ENCODE data around the gene HEBP2. TPM values are rescaled to one million over a fixed set of nuclear protein-coding genes. Genes with fewer than 3 reads are reported as not detected.
A peak's percentile ranks its signal among the peaks of the same experiment; 100 is the strongest.

The HEBP2 gene
- total and polyA plus RNA-seq, 3 experiments from 2014 or later, result 27.2 to 42.0 (median 27.5) TPM

DNA sequence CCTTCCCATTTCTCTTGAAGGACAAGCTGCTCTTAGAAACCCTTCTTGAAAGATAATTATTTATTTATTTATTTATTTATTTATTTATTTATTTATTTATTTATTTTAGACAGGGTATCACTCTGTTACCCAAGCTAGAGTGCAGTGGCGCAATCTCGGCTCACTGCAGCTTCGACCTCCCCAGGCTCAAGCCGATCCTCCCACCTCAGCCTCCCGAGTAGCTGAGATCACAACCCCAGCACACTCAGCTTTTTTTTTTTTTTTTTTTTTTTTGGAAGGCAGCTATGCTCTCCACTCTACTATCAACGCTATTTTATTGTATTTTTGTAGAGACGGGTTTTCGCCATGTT is 1.2 kb upstream of the HEBP2 start:
- Mint-ChIP-seq H3K4me1 (peaks cover 14 to 26% (median 20%) of the 10 kb centered on the region in 3 donors), H3K9me3 (no peaks in the 10 kb centered on the region), H3K27ac (peak overlapping the region in 3 of 8 donors; percentile 24 to 54 (median 47)), H3K4me3 (peak overlapping the region; percentile 81 to 88 (median 85)), H3K36me3 (peaks cover 0 to 26% (median 3%) of the 10 kb centered on the region in 3 donors), H3K27me3 (no peaks in the 10 kb centered on the region)
- peaks cover 7% of the 10 kb centered on the region for H3K36me3 ChIP-seq (ENCODE audit: insufficient read depth, low read length)
- H3K4me3 ChIP-seq (ENCODE audit: low read length), result peak overlapping the region; percentile 94
- H3K27ac ChIP-seq (ENCODE audit: low read depth, low read length), result peak overlapping the region; percentile 75
- H3K9me3 ChIP-seq (ENCODE audit: low read length), result no peaks in the 10 kb centered on the region
- ChIA-PET POLR2A (interaction anchor here (0.5 kb wide), 1 partner anchor 14 kb away, joined by 3 read pairs; no protein-coding TSS in a partner anchor), CTCF (interaction anchor here (0.7 to 1.9 kb wide), 6 partner anchors 11 to 287 kb away, joined by 3 to 6 read pairs (median 4); no protein-coding TSS in a partner anchor)
- no peak for DNase-seq
- peaks cover 15% of the 10 kb centered on the region for H3K4me1 ChIP-seq (ENCODE audit: insufficient read depth, low read length)
- no peaks in the 10 kb centered on the region for H3K27me3 ChIP-seq (ENCODE audit: insufficient read depth, low read length, poor library complexity, severe bottlenecking)

DNA sequence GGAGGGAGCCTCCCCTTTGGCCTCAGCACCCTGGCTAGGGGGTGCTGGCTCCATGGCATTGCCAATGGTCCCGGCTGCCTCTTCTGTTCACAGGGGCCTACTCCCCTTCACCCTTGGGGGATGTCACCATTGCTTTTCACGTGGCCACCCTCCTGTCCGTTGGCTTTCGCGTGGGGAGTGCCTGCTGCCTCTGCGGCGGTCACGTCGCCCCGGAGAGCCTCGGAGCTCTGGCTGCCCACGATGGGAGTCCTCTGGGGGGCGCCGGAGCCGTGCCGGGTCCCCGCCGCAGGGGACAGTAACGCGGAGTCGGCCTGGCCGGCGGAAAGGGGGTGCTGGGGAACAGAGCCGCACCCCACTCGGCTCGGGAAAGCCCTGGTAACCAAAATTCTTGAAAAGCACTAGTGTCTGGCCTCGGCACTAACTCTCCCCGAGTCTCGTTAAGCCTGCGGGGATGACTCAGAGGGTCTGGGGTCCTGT is 661 bp upstream of the HEBP2 start:
- Histone ChIP-seq H3K4me1 (ENCODE audit: insufficient read depth, low read length) (peaks cover 15% of the 10 kb centered on the region), H3K27ac (ENCODE audit: low read depth, low read length) (peak overlapping the region; percentile 75), H3K27me3 (ENCODE audit: insufficient read depth, low read length, poor library complexity, severe bottlenecking) (no peaks in the 10 kb centered on the region), H3K36me3 (ENCODE audit: insufficient read depth, low read length) (peaks cover 12% of the 10 kb centered on the region), H3K4me3 (ENCODE audit: low read length) (peak overlapping the region; percentile 94), H3K9me3 (ENCODE audit: low read length) (no peaks in the 10 kb centered on the region)
- ChIA-PET CTCF (interaction anchor here (0.7 to 2.1 kb wide), 9 partner anchors 11 to 295 kb away, joined by 3 to 7 read pairs (median 5); no protein-coding TSS in a partner anchor), POLR2A (interaction anchor here (0.6 kb wide), 1 partner anchor 1229 kb away, joined by 5 read pairs; no protein-coding TSS in a partner anchor)
- Mint-ChIP-seq H3K27me3 (no peaks in the 10 kb centered on the region), H3K36me3 (peaks cover 0 to 32% (median 4%) of the 10 kb centered on the region in 3 donors), H3K9me3 (no peaks in the 10 kb centered on the region), H3K4me1 (peaks cover 14 to 28% (median 23%) of the 10 kb centered on the region in 3 donors), H3K27ac (peak overlapping the region; percentile 20 to 84 (median 68)), H3K4me3 (peak overlapping the region; percentile 81 to 88 (median 85))
- DNase-seq, result peak in 3 of 5 donors; percentile 8 to 58 (median 24)

DNA sequence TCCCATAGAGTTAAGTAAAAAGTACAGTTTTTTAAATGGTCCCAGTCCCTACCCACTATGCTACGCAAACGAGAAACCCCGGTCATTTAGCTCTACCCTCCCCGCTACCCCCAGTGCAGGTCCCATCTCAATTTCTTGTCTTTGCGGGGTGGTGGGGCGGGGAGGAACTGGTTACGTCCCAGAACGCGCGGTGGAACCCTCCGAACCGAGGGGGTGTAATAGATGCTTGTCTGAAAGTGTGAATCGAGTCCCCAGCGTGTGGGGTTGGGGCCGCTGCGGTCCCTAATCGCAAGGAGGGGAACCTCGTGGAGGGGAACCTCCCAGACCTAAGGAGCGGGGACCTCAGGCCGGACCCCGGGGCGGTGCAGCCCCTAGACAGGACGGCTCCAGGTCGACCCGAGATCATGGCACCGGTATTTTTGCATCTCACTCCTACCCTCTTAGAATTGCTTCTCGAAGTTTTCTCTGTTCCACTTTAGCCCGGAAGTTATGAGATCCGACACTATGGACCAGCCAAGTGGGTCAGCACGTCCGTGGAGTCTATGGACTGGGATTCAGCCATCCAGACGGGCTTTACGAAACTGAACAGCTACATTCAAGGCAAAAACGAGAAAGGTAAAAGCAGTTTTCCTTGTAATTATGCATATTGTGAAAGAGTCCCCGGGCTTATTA is 779 bp downstream of the HEBP2 start:
- Histone ChIP-seq H3K27me3 (ENCODE audit: insufficient read depth, low read length, poor library complexity, severe bottlenecking) (no peaks in the 10 kb centered on the region), H3K4me1 (ENCODE audit: insufficient read depth, low read length) (peaks cover 15% of the 10 kb centered on the region), H3K36me3 (ENCODE audit: insufficient read depth, low read length) (peaks cover 24% of the 10 kb centered on the region), H3K4me3 (ENCODE audit: low read length) (peak overlapping the region; percentile 94), H3K9me3 (ENCODE audit: low read length) (no peaks in the 10 kb centered on the region), H3K27ac (ENCODE audit: low read depth, low read length) (peak overlapping the region; percentile 58)
- CTCF ChIA-PET, result interaction anchor here (0.6 to 2.1 kb wide), 8 partner anchors 20 to 410 kb away, joined by 3 to 7 read pairs (median 4); no protein-coding TSS in a partner anchor
- peak overlapping the region; percentile 81 to 91 (median 83) for H3K4me3 Mint-ChIP-seq
- H3K9me3 Mint-ChIP-seq, result no peaks in the 10 kb centered on the region
- H3K36me3 Mint-ChIP-seq, result peaks cover 0 to 46% (median 14%) of the 10 kb centered on the region in 3 donors
- peak; percentile 10 to 58 (median 27) for DNase-seq
- POLR2A ChIA-PET, result interaction anchor here (0.8 kb wide), 1 partner anchor 12 kb away, joined by 3 read pairs; no protein-coding TSS in a partner anchor
- H3K4me1 Mint-ChIP-seq, result peaks cover 20 to 39% (median 34%) of the 10 kb centered on the region in 3 donors
- no peaks in the 10 kb centered on the region for H3K27me3 Mint-ChIP-seq
- H3K27ac Mint-ChIP-seq, result peak overlapping the region; percentile 75 to 92 (median 86)

DNA sequence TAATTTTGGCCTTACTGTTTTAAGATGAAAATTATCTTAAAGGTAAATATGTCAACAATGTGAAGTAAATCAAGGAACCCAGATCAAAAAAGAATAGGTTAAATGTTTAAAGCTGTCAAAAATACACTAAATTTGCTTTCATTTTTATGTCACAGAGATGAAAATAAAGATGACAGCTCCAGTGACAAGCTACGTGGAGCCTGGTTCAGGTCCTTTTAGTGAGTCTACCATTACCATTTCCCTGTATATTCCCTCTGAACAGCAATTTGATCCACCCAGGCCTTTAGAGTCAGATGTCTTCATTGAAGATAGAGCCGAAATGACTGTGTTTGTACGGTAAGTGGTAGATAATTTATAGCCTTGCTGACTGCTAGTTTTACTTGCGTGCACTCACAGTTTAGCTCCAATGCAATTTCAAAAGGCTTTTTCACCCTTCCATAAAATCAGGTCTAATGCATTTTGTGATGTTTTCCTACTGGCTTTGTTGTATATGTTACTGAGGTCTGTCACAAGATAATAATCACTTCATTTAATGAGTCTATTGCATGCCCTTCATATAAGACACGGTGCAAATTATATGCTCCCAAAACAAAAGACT is 1.9 kb downstream of the HEBP2 start:
- Histone ChIP-seq H3K27me3 (ENCODE audit: insufficient read depth, low read length, poor library complexity, severe bottlenecking) (no peaks in the 10 kb centered on the region), H3K4me3 (ENCODE audit: low read length) (no peak overlapping the region), H3K4me1 (ENCODE audit: insufficient read depth, low read length) (peaks cover 15% of the 10 kb centered on the region), H3K27ac (ENCODE audit: low read depth, low read length) (no peak overlapping the region), H3K9me3 (ENCODE audit: low read length) (no peaks in the 10 kb centered on the region), H3K36me3 (ENCODE audit: insufficient read depth, low read length) (peaks cover 29% of the 10 kb centered on the region)
- H3K9me3 Mint-ChIP-seq, result no peaks in the 10 kb centered on the region
- peak overlapping the region in 7 of 8 donors; percentile 14 to 92 (median 51) for H3K27ac Mint-ChIP-seq
- ChIA-PET POLR2A (no interaction called here), CTCF (interaction anchor here (0.8 to 2.1 kb wide), 2 partner anchors 24 to 103 kb away, joined by 3 to 7 read pairs; no protein-coding TSS in a partner anchor)
- peak overlapping the region; percentile 2 to 83 (median 13) for H3K4me3 Mint-ChIP-seq
- H3K4me1 Mint-ChIP-seq, result peaks cover 20 to 43% (median 37%) of the 10 kb centered on the region in 3 donors
- H3K27me3 Mint-ChIP-seq, result no peaks in the 10 kb centered on the region
- DNase-seq, result no peak
- H3K36me3 Mint-ChIP-seq, result peaks cover 0 to 56% (median 22%) of the 10 kb centered on the region in 3 donors

DNA sequence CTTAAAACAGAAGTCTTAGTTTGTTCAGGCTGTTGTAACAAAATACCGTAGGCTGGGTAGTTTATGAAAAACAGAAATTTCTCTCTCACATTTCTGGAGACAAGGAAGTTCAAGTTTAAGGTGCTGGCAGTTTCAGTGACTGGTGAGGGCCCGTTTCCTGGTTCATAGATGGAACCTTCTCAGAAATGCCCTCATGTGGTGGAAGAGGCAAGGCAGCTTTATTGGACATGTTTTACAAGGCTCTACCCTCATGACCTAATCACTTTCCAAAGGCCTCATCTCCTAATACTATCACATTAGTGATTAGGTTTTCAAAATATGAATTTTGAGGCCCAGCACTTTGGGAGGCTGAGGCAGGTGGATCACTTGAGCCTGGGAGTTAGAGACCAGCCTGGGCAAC is 2.4 kb downstream of the HEBP2 start:
- no peak for DNase-seq
- peaks cover 4 to 61% (median 25%) of the 10 kb centered on the region in 3 donors for H3K36me3 Mint-ChIP-seq
- Histone ChIP-seq H3K27me3 (ENCODE audit: insufficient read depth, low read length, poor library complexity, severe bottlenecking) (no peaks in the 10 kb centered on the region), H3K4me3 (ENCODE audit: low read length) (no peak overlapping the region), H3K36me3 (ENCODE audit: insufficient read depth, low read length) (peaks cover 34% of the 10 kb centered on the region), H3K4me1 (ENCODE audit: insufficient read depth, low read length) (peaks cover 15% of the 10 kb centered on the region), H3K27ac (ENCODE audit: low read depth, low read length) (no peak overlapping the region), H3K9me3 (ENCODE audit: low read length) (no peaks in the 10 kb centered on the region)
- H3K4me1 Mint-ChIP-seq, result peaks cover 24 to 47% (median 37%) of the 10 kb centered on the region in 3 donors
- ChIA-PET CTCF (interaction anchor here (0.8 kb wide), 1 partner anchor 23 kb away, joined by 3 read pairs; no protein-coding TSS in a partner anchor), POLR2A (no interaction called here)
- peak overlapping the region in 1 of 7 donors; percentile 82 for H3K4me3 Mint-ChIP-seq
- no peaks in the 10 kb centered on the region for H3K9me3 Mint-ChIP-seq
- no peaks in the 10 kb centered on the region for H3K27me3 Mint-ChIP-seq
- H3K27ac Mint-ChIP-seq, result peak overlapping the region in 6 of 8 donors; percentile 2 to 81 (median 59)

DNA sequence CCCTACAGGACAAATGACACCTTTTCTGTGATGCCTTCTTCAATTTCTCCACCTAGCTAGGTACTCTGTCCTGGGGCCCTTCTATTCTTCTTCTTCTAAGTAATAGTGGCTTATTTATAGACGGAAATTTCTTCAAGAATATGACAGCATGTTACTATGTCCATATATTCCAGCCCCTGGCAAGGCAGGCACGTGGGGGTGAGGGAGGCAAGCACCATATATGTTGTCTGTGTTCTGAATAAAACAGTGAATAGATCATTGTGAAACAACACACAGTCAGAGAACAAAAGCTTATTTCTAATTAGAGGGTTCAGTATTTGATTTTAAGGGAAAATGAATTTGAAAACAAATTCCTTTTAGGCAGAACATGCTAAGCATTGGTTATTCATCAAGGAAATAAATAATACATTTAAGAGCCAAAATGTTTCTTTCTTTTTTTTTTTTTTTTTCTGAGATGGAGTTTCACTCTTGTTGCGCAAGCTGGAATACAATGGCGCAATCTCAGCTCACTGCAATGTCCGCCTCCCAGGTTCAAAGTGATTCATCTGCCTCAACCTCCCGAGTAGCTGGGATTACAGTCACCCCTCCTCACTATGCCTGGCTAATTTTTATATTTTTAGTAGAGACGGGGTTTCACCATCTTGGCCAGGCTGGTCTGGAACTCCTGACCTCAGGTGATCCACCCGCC is 6.2 kb downstream of the HEBP2 start:
- H3K4me3 Mint-ChIP-seq, result peak overlapping the region in 1 of 7 donors; percentile 37
- ChIA-PET CTCF (no interaction called here), POLR2A (no interaction called here)
- Histone ChIP-seq H3K9me3 (ENCODE audit: low read length) (no peaks in the 10 kb centered on the region), H3K4me3 (ENCODE audit: low read length) (no peak overlapping the region), H3K4me1 (ENCODE audit: insufficient read depth, low read length) (peaks cover 6% of the 10 kb centered on the region), H3K36me3 (ENCODE audit: insufficient read depth, low read length) (peaks cover 60% of the 10 kb centered on the region), H3K27ac (ENCODE audit: low read depth, low read length) (no peak overlapping the region), H3K27me3 (ENCODE audit: insufficient read depth, low read length, poor library complexity, severe bottlenecking) (no peaks in the 10 kb centered on the region)
- peaks cover 0 to 1% of the 10 kb centered on the region in 2 donors for H3K27me3 Mint-ChIP-seq
- H3K36me3 Mint-ChIP-seq, result peaks cover 11 to 88% (median 35%) of the 10 kb centered on the region in 3 donors
- H3K4me1 Mint-ChIP-seq, result peaks cover 17 to 34% (median 29%) of the 10 kb centered on the region in 3 donors
- H3K27ac Mint-ChIP-seq, result peak overlapping the region in 3 of 8 donors; percentile 20 to 78 (median 68)
- no peaks in the 10 kb centered on the region for H3K9me3 Mint-ChIP-seq
- no peak for DNase-seq

DNA sequence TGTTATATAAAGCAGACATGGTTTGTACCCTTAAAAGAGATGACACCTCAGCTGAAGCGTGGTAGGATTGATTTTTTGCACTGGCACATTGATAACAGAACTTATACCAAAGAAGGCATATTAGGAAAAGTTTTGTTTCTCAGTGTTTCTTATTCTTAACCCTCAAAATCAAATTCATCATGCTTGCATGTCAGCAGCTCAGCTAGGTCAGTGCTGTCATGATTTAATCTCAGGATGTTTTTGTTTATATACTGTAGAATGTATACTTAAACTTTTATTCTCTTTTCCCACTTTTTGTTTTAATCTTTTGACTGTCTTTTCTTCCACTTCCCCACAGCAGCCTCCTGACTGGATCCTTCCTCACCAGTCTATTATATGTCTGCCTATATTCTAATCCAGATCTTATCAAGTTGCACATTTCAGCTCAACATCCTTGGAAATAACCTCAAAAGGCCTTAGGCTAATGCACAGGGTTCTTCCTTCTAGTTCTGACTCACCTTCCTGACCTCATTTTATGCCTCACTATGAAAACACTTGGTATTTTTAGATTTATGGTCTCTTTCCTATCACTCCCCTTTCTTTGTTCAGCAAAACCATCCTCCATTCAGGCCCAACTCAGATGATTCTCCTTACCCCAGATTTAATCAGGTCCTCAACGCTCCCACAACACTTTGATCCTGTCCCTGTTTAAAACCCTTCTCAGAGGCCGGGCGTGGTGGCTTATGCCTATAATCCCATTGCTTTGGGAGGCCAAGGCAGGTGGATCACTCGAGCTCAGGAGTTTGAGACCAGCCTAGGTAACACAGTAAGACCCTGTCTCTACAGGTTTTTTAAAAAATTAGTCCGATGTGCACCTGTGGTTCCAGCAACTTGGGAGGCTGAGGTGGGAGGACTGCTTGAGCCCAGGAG is 7.2 kb downstream of the HEBP2 start:
- Histone ChIP-seq H3K27me3 (ENCODE audit: insufficient read depth, low read length, poor library complexity, severe bottlenecking) (no peaks in the 10 kb centered on the region), H3K27ac (ENCODE audit: low read depth, low read length) (no peak overlapping the region), H3K4me1 (ENCODE audit: insufficient read depth, low read length) (no peaks in the 10 kb centered on the region), H3K9me3 (ENCODE audit: low read length) (no peaks in the 10 kb centered on the region), H3K36me3 (ENCODE audit: insufficient read depth, low read length) (peaks cover 60% of the 10 kb centered on the region), H3K4me3 (ENCODE audit: low read length) (no peak overlapping the region)
- ChIA-PET CTCF (no interaction called here), POLR2A (interaction anchor here (0.6 kb wide), 1 partner anchor 463 kb away, joined by 3 read pairs; no protein-coding TSS in a partner anchor)
- H3K4me1 Mint-ChIP-seq, result peaks cover 9 to 24% (median 18%) of the 10 kb centered on the region in 3 donors
- peak overlapping the region in 6 of 8 donors; percentile 7 to 91 (median 39) for H3K27ac Mint-ChIP-seq
- no peaks in the 10 kb centered on the region for H3K9me3 Mint-ChIP-seq
- no peak overlapping the region for H3K4me3 Mint-ChIP-seq
- H3K27me3 Mint-ChIP-seq, result peaks cover 0 to 1% of the 10 kb centered on the region in 2 donors
- peaks cover 11 to 89% (median 38%) of the 10 kb centered on the region in 3 donors for H3K36me3 Mint-ChIP-seq
- no peak for DNase-seq

Measured in CD8-positive, alpha-beta memory T cell (primary cell).